H9 (cell line): ENCODE data around the gene ADORA3. TPM values are rescaled to one million over a fixed set of nuclear protein-coding genes. Genes with fewer than 3 reads are reported as not detected.
A peak's percentile ranks its signal among the peaks of the same experiment; 100 is the strongest.

ENCODE experiments used
- DNase-seq: peaks from one replicate; pipeline ENCODE4 v3.0.0-alpha.2; 2017
- H2AFZ ChIP-seq: one replicate; pipeline ENCODE4 v1.6.1; 2013; ENCODE audit warnings: mild to moderate bottlenecking, low read length, control low read depth, moderate library complexity
- H2AK5ac ChIP-seq: 2 replicates; pipeline ENCODE4 v1.6.1; 2013; ENCODE audit warnings: low read length, control low read depth, mixed read lengths; ENCODE audit not compliant: insufficient read length
- H2BK120ac ChIP-seq: one replicate; pipeline ENCODE4 v1.6.1; 2013; ENCODE audit warnings: low read depth, mild to moderate bottlenecking, low read length, control low read depth, inconsistent platforms; ENCODE audit not compliant: poor library complexity, severe bottlenecking
- H2BK12ac ChIP-seq: 2 replicates; pipeline ENCODE4 v1.6.1; 2013; ENCODE audit warnings: low read length, control low read depth, mixed read lengths, low read depth; ENCODE audit not compliant: insufficient read length
- H2BK15ac ChIP-seq: 2 replicates; pipeline ENCODE4 v1.6.1; 2013; ENCODE audit warnings: low read depth, low read length, control low read depth
- H2BK20ac ChIP-seq: one replicate; pipeline ENCODE4 v1.6.1; 2013; ENCODE audit warnings: low read depth, mild to moderate bottlenecking, low read length, control low read depth, inconsistent platforms; ENCODE audit not compliant: poor library complexity, severe bottlenecking
- H2BK5ac ChIP-seq: 2 replicates; pipeline ENCODE4 v1.6.1; 2013; ENCODE audit warnings: low read length, control low read depth, mixed read lengths; ENCODE audit not compliant: insufficient read length
- H3K14ac ChIP-seq: 2 replicates; pipeline ENCODE4 v1.6.1; 2013; ENCODE audit warnings: low read length, control low read depth; ENCODE audit not compliant: insufficient read depth
- H3K18ac ChIP-seq: 2 replicates; pipeline ENCODE4 v1.6.1; 2013; ENCODE audit warnings: low read depth, mild to moderate bottlenecking, mixed read lengths, low read length, control low read depth; ENCODE audit not compliant: insufficient read length
- H3K23ac ChIP-seq: 2 replicates; pipeline ENCODE4 v1.6.1; 2013; ENCODE audit warnings: low read length, control low read depth, mixed read lengths, low read depth; ENCODE audit not compliant: insufficient read length
- H3K23me2 ChIP-seq: 2 replicates; pipeline ENCODE4 v1.6.1; 2013; ENCODE audit warnings: low read depth, mild to moderate bottlenecking, mixed read lengths, low read length, control low read depth; ENCODE audit not compliant: insufficient read length, poor library complexity, severe bottlenecking
- H3K27ac ChIP-seq: 2 replicates; pipeline ENCODE4 v1.5.1; 2013; ENCODE audit warnings: low read length, control low read depth, mixed read lengths, low read depth; ENCODE audit not compliant: insufficient read length
- H3K27me3 ChIP-seq: 2 replicates; pipeline ENCODE4 v1.6.1; 2013; ENCODE audit warnings: low read length, control low read depth, inconsistent platforms; ENCODE audit not compliant: insufficient read depth
- H3K4ac ChIP-seq: 2 replicates; pipeline ENCODE4 v1.6.1; 2013; ENCODE audit warnings: low read depth, mild to moderate bottlenecking, control low read depth, inconsistent platforms, low read length, moderate library complexity
- H3K4me1 ChIP-seq: 2 replicates; pipeline ENCODE4 v1.6.1; 2013; ENCODE audit warnings: low read length, control low read depth, inconsistent platforms; ENCODE audit not compliant: insufficient read depth
- H3K4me2 ChIP-seq: 2 replicates; pipeline ENCODE4 v1.6.1; 2013; ENCODE audit warnings: low read length, control low read depth, mixed read lengths; ENCODE audit not compliant: insufficient read length, insufficient read depth
- H3K56ac ChIP-seq: 2 replicates; pipeline ENCODE4 v1.6.1; 2013; ENCODE audit warnings: low read depth, mild to moderate bottlenecking, mixed read lengths, low read length, control low read depth; ENCODE audit not compliant: insufficient read length
- H3K79me1 ChIP-seq: 2 replicates; pipeline ENCODE4 v1.6.1; 2013; ENCODE audit warnings: low read depth, mild to moderate bottlenecking, moderate library complexity, low read length, control low read depth, inconsistent platforms; ENCODE audit not compliant: insufficient read depth, poor library complexity, severe bottlenecking
- H3K79me2 ChIP-seq: 2 replicates; pipeline ENCODE4 v1.6.1; 2013; ENCODE audit warnings: low read length, control low read depth, inconsistent platforms; ENCODE audit not compliant: insufficient read depth
- H3K9ac ChIP-seq: 2 replicates; pipeline ENCODE4 v1.6.1; 2013; ENCODE audit warnings: low read length, control low read depth, mixed read lengths; ENCODE audit not compliant: insufficient read length; ENCODE audit errors: extremely low read depth
- H3K9me3 ChIP-seq: one replicate; pipeline ENCODE4 v1.6.1; 2013; ENCODE audit warnings: low read depth, low read length, inconsistent platforms; ENCODE audit not compliant: control insufficient read depth
- H3T11ph ChIP-seq: one replicate; pipeline ENCODE4 v1.6.1; 2013; ENCODE audit warnings: mild to moderate bottlenecking, low read length, control low read depth, inconsistent platforms
- H4K20me1 ChIP-seq: one replicate; pipeline ENCODE4 v1.6.1; 2013; ENCODE audit not compliant: control insufficient read depth, insufficient read length, insufficient read depth
- H4K5ac ChIP-seq: 2 replicates; pipeline ENCODE4 v1.6.1; 2013; ENCODE audit warnings: low read depth, mild to moderate bottlenecking, mixed read lengths, low read length, control low read depth; ENCODE audit not compliant: insufficient read length
- H4K8ac ChIP-seq: replicated peaks from 2 replicates; pipeline ENCODE4 v1.6.1; 2013; ENCODE audit warnings: low read length, control low read depth, mixed read lengths, low read depth; ENCODE audit not compliant: insufficient read length
- H4K91ac ChIP-seq: 2 replicates; pipeline ENCODE4 v1.6.1; 2013; ENCODE audit warnings: low read depth, mild to moderate bottlenecking, moderate library complexity, mixed read lengths, low read length, control low read depth; ENCODE audit not compliant: insufficient read length
- H3K27ac Mint-ChIP-seq, 3 experiments: 2 replicates in 2 of 3; 3 replicates in 1 of 3; pipeline ENCODE4 v1.8.0; 2020 to 2021; ENCODE audit warnings: mixed read lengths in 3 of 3, mild to moderate bottlenecking in 1 of 3, moderate library complexity in 1 of 3
- H3K27me3 Mint-ChIP-seq: 2 replicates; pipeline ENCODE4 v1.8.0; 2021; ENCODE audit warnings: low read depth, mild to moderate bottlenecking, moderate library complexity, mixed read lengths
- H3K36me3 Mint-ChIP-seq, 3 experiments: 2 replicates in 2 of 3; 3 replicates in 1 of 3; pipeline ENCODE4 v1.8.0; 2020 to 2021; ENCODE audit warnings: low read depth in 3 of 3, mixed read lengths in 3 of 3; ENCODE audit not compliant: insufficient read depth in 1 of 3
- H3K4me1 Mint-ChIP-seq, 2 experiments: 2 replicates each; pipeline ENCODE4 v1.8.0; 2020; ENCODE audit warnings: mixed read lengths in 2 of 2
- H3K4me3 Mint-ChIP-seq, 2 experiments: 2 replicates in 1 of 2; 3 replicates in 1 of 2; pipeline ENCODE4 v1.8.0; 2020 to 2021; ENCODE audit warnings: mild to moderate bottlenecking in 2 of 2, mixed read lengths in 2 of 2, moderate library complexity in 1 of 2
- H3K9me3 Mint-ChIP-seq, 2 experiments: 2 replicates in 1 of 2; 3 replicates in 1 of 2; pipeline ENCODE4 v1.8.0; 2020; ENCODE audit warnings: mild to moderate bottlenecking in 2 of 2, mixed read lengths in 2 of 2, moderate library complexity in 1 of 2
- WGBS: extraction: QIAGEN DNeasy Blood & Tissue Kit; methylation state at CpG from one replicate; pipeline ENCODE4 v1.1.7; 2013; ENCODE audit warnings: missing lambda C conversion rate, low lambda C conversion rate, mixed read lengths; ENCODE audit not compliant: insufficient read length; ENCODE audit errors: extremely low coverage; 5-methylcytosine and 5-hydroxymethylcytosine counted together
- total RNA-seq: library from RNA; stranded (reverse); gene quantifications from 2 replicates; pipeline ENCODE4 v1.2.1, GENCODE V29; 2021
- TF ChIP-seq, protein P1 (sequence below): fragments of 200-600 bp; sonication (generic); conservative IDR thresholded peaks from 3 replicates; pipeline ENCODE4 v1.8.0; 2021; ENCODE audit warnings: antibody characterized with exemption, mild to moderate bottlenecking

Gene ADORA3
- total RNA-seq, 1 experiment from 2014 or later: not detected

DNA sequence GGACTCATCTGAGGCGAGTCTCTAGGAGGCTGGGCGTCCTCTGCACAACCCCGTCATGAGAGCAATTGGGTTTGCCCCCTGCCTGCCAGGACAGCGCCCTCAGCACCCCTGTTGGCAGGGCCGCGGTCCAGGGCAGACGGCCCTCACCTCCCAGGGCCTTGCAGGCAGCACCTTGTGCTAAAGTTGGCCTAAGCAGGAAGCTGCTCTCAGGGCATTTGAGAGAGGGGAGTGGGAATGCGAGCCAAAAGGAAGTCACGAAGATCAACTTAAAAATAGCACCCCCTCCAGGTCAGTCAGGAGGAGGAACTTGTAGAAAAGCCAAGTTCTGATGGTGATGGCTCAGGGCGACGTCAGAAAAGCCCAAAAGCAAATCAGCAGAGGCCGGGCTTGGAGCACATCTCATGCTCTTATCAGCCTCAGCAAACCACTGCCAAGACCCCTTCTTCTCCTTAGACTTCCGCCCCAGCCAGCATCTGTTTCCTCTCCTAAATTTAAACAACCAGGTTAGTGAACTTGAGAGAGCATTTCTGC lies 12.6 kb upstream of the ADORA3 start:
- H3T11ph ChIP-seq: no peak overlapping the region
- no peaks in the 10 kb centered on the region for H3K79me2 ChIP-seq
- H3K4me1 ChIP-seq: no peaks in the 10 kb centered on the region
- peak; percentile 75 for DNase-seq
- H4K20me1 ChIP-seq: no peaks in the 10 kb centered on the region
- no CpG with 5 or more reads among the region's 13 CpGs for WGBS
- no peak overlapping the region for H3K18ac ChIP-seq
- no peak overlapping the region for H2BK12ac ChIP-seq
- no peak overlapping the region for H2AFZ ChIP-seq
- no peaks in the 10 kb centered on the region for H3K36me3 Mint-ChIP-seq
- H3K14ac ChIP-seq: peak overlapping the region; percentile 58; the same call in 1 of the 2 replicates
- no peak overlapping the region for H3K4me2 ChIP-seq
- no peaks in the 10 kb centered on the region for H3K27me3 ChIP-seq
- no peak overlapping the region for H3K4ac ChIP-seq
- no peak overlapping the region for H3K56ac ChIP-seq
- no peak overlapping the region for H2BK20ac ChIP-seq
- H3K9ac ChIP-seq: no peak overlapping the region
- peaks cover 3% of the 10 kb centered on the region for H3K27me3 Mint-ChIP-seq
- no peak overlapping the region for H3K23ac ChIP-seq
- TF ChIP-seq, protein P1, sequence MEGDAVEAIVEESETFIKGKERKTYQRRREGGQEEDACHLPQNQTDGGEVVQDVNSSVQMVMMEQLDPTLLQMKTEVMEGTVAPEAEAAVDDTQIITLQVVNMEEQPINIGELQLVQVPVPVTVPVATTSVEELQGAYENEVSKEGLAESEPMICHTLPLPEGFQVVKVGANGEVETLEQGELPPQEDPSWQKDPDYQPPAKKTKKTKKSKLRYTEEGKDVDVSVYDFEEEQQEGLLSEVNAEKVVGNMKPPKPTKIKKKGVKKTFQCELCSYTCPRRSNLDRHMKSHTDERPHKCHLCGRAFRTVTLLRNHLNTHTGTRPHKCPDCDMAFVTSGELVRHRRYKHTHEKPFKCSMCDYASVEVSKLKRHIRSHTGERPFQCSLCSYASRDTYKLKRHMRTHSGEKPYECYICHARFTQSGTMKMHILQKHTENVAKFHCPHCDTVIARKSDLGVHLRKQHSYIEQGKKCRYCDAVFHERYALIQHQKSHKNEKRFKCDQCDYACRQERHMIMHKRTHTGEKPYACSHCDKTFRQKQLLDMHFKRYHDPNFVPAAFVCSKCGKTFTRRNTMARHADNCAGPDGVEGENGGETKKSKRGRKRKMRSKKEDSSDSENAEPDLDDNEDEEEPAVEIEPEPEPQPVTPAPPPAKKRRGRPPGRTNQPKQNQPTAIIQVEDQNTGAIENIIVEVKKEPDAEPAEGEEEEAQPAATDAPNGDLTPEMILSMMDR: peak; percentile 64
- no peak overlapping the region for H4K91ac ChIP-seq
- no peaks in the 10 kb centered on the region for H3K9me3 ChIP-seq
- no peaks in the 10 kb centered on the region for H3K79me1 ChIP-seq
- no peak overlapping the region for H3K27ac Mint-ChIP-seq
- no peak overlapping the region for H3K27ac ChIP-seq
- H3K4me1 Mint-ChIP-seq: 0 out of 4 replicates have a peak, but pooled peaks cover 0 to 6% of the 10 kb centered on the region in 2 experiments
- H3K4me3 Mint-ChIP-seq: no peak overlapping the region
- H2AK5ac ChIP-seq: no peak overlapping the region
- no peak overlapping the region for H2BK120ac ChIP-seq
- H3K23me2 ChIP-seq: no peaks in the 10 kb centered on the region
- H4K5ac ChIP-seq: no peak overlapping the region
- H2BK15ac ChIP-seq: no peak overlapping the region
- no peaks in the 10 kb centered on the region for H3K9me3 Mint-ChIP-seq
- H2BK5ac ChIP-seq: no peak overlapping the region
- H4K8ac ChIP-seq: no peak overlapping the region
